Endothelial cell of umbilical vein (primary cell): ENCODE measurements around the gene RABEP2.

Experiments used
- EZH2 ChIP-seq: IDR thresholded peaks from 2 replicates; pipeline ENCODE4 v1.6.1; 2012; ENCODE audit warnings: borderline replicate concordance, low read depth, mild to moderate bottlenecking, moderate library complexity, low read length, inconsistent platforms; ENCODE audit not compliant: severe bottlenecking
- GATA2 ChIP-seq: IDR thresholded peaks from 2 replicates; pipeline ENCODE4 v1.7.0; 2011; ENCODE audit warnings: low read depth, mild to moderate bottlenecking, moderate library complexity, mixed read lengths, low read length; ENCODE audit not compliant: insufficient read length, insufficient read depth
- JUN ChIP-seq: IDR thresholded peaks from 2 replicates; pipeline ENCODE4 v1.6.1; 2011; ENCODE audit warnings: borderline replicate concordance, low read depth; ENCODE audit not compliant: insufficient read length, insufficient read depth
- MYC ChIP-seq: IDR thresholded peaks from one replicate; pipeline ENCODE4 v1.6.1; 2011; ENCODE audit warnings: mild to moderate bottlenecking, low read depth, low read length
- POLR2A ChIP-seq: IDR thresholded peaks from 2 replicates; pipeline ENCODE4 v1.6.1; 2012; ENCODE audit warnings: low read depth, mild to moderate bottlenecking, control low read depth, low read length
- POLR2AphosphoS5 ChIP-seq: IDR thresholded peaks from 2 replicates; pipeline ENCODE4 v1.6.1; 2012; ENCODE audit warnings: low read depth, mild to moderate bottlenecking, control low read depth, low read length, moderate library complexity; ENCODE audit not compliant: insufficient read depth
- TF ChIP-seq, protein P1 (sequence below), 2 donors: IDR thresholded peaks; 1 replicate in 1 of 2; 2 replicates in 1 of 2; pipeline ENCODE4 v1.5.1; 2011; ENCODE audit warnings: low read length in 2 of 2, mild to moderate bottlenecking in 2 of 2, moderate library complexity in 2 of 2, control low read depth in 1 of 2, inconsistent platforms in 1 of 2, low read depth in 1 of 2; ENCODE audit not compliant: insufficient read depth in 1 of 2; ENCODE audit errors: extremely low read depth in 1 of 2
- TF ChIP-seq, protein P2 (sequence below): IDR thresholded peaks from 2 replicates; pipeline ENCODE4 v1.6.1; 2011; ENCODE audit not compliant: insufficient read depth, insufficient read length

DNA sequence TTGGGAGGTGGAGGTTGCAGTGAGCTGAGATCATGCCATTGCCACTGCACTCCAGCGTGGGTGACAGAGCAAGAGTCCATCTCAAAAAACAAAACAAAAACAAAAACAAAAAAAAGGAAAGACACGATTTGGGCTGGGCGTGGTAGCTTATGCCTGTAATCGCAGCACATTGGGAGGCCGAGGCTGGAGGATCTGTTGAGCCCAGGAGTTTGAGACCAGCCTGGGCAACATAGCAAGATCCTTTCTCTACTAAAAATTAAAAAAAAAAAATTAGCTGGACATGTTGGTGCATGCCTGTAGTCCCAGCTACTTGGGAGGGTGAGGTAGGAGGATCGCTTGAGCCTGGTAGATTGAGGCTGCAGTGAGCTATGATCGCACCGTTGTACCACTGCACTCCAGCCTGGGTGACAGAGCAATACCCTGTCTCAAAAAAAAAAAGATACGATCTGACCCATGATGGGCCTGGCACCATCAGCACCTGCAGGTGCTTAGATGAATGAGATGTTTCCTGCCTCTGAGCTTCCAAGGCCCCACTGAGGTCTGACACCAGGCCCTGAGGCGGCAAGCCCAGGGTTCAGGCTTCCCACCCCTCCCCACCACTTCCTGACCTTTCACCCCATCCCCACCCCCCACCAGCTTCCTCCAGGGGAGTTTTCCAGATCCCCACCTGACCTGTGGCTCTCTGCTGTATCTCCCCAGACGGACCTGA, 25.0 kb downstream of the RABEP2 start:
- no peak for TF ChIP-seq EZH2
- TF ChIP-seq, protein P1, sequence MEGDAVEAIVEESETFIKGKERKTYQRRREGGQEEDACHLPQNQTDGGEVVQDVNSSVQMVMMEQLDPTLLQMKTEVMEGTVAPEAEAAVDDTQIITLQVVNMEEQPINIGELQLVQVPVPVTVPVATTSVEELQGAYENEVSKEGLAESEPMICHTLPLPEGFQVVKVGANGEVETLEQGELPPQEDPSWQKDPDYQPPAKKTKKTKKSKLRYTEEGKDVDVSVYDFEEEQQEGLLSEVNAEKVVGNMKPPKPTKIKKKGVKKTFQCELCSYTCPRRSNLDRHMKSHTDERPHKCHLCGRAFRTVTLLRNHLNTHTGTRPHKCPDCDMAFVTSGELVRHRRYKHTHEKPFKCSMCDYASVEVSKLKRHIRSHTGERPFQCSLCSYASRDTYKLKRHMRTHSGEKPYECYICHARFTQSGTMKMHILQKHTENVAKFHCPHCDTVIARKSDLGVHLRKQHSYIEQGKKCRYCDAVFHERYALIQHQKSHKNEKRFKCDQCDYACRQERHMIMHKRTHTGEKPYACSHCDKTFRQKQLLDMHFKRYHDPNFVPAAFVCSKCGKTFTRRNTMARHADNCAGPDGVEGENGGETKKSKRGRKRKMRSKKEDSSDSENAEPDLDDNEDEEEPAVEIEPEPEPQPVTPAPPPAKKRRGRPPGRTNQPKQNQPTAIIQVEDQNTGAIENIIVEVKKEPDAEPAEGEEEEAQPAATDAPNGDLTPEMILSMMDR (IDR thresholded peaks at IDR 0.05; ENCODE audit: extremely low read depth in 1 of 2, insufficient read depth in 1 of 2, low read depth in 1 of 2, low read length in 2 of 2) = no peak
- no peak for TF ChIP-seq POLR2AphosphoS5
- TF ChIP-seq POLR2A = no peak
- TF ChIP-seq, protein P2, sequence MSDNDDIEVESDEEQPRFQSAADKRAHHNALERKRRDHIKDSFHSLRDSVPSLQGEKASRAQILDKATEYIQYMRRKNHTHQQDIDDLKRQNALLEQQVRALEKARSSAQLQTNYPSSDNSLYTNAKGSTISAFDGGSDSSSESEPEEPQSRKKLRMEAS = no peak
- no peak for TF ChIP-seq JUN
- TF ChIP-seq GATA2 = no peak
- TF ChIP-seq MYC = no peak
